ENCODE data around the gene ZNF558. TPM values are rescaled to one million over a fixed set of nuclear protein-coding genes. Genes with fewer than 3 reads are reported as not detected.
A peak's percentile ranks its signal among the peaks of the same experiment; 100 is the strongest.

Gene ZNF558
- 28.7 and 29.7 TPM in 2 replicates for total RNA-seq (2021)
- Bru-seq, nascent RNA, result percentile 63 among the genes with signal in this experiment
- percentile 61 among the genes with signal in this experiment for BruChase-seq, experiment 1, labeled RNA remaining after a 2-hour chase
- BruChase-seq, experiment 2, labeled RNA remaining after a 6-hour chase, result percentile 68 among the genes with signal in this experiment
- long read RNA-seq, full-length matches to known transcripts, result 6 of 32 reads
- long read RNA-seq, partial matches to known transcripts, result 0 of 32 reads
- long read RNA-seq, other reads (novel, unspliced or antisense), result 26 of 32 reads

DNA sequence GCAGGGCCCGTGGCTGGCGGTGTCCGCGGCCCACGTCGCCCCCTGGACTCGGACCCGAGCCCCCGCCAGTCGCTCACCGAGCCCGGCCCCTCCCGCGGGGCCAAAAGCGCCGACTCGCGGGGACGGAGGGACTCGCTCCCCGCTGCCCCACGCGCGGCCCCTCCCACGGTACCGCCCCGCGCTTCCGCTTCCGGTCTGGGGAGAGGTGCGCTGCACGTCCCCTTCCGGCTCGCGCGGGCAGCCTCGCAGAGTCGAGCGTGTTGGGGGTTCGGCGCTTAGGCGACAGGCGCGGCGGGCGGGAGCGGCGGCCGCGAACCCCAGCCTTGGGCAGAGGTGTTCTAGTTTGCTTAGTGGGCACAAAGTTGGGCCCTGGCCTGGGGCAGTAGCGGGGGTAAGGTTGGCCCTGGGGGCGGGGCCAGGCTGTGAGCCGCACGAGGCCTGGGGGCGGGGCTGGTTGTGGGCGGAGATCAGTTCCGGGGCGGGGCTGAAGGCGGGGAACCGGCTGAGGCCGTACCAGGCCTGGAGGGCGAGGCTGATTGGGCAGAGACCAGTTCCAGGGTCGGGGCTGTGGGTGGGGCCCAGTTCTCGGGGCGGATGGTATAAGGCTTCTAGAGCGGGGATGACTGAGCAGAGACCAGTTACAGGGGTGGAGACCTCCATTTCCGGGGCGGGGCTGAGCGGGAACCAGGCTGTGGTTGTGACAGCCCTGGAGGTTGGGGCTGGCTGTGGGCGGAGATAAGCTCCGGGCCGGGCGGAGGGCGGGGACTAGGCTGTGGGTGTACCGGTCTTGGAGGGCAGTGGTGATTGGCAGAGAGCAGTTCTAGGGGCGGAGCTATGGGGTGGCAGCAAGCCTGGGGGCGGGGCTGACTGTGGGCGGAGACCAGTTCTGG, at the start of gene ZNF558, which contains the start of gene MBD3L1:
Gene ZNF558 (minus strand): TSS at position 173 of the 890 bp plus-strand sequence. CDS start 9,645 bp downstream, outside the sequence.
Gene MBD3L1 (plus strand): TSS at position 246 of the 890 bp plus-strand sequence. CDS start 10,302 bp downstream, outside the sequence.
- H3K27ac ChIP-seq, result peak within 1 kb of the TSS; percentile 91
- peaks cover 12% of the 10 kb centered on the region; the same call in 1 of the 2 replicates for H3F3A ChIP-seq (ENCODE audit: insufficient read depth, low read depth)
- H3K36me3 ChIP-seq (ENCODE audit: low read depth), result peaks cover 11% of the 10 kb centered on the region; the same call in 1 of the 2 replicates
- H3K79me2 ChIP-seq (ENCODE audit: low read depth), result peaks cover 7% of the 10 kb centered on the region; the same call in 1 of the 2 replicates
- H4K20me1 ChIP-seq (ENCODE audit: insufficient read depth), result no peaks in the 10 kb centered on the region
- ChIA-PET CTCF (no interaction called here), POLR2A (ENCODE audit: unreplicated experiment) (interaction anchor here (0.5 to 0.7 kb wide), 6 partner anchors 178 to 868 kb away, joined by 3 to 13 read pairs (median 4); partner anchors contain the start of gene MUC16)
- intact Hi-C loops (cut with micrococcal nuclease; ENCODE audit: unreplicated experiment), result loop anchor here (5.0 to 10.0 kb wide), 2 partner anchors 182 to 245 kb away; partner anchors contain the start of gene MUC16
- H3K4me1 ChIP-seq (replicated peaks; ENCODE audit: insufficient read depth), result peaks cover 13% of the 10 kb centered on the region
- no TSS peak for BruUV-seq (replicated peaks)
- peak within 1 kb of the TSS; percentile 87 for H3K4me3 ChIP-seq
- H3K9me2 ChIP-seq (ENCODE audit: insufficient read depth), result no peaks in the 10 kb centered on the region
- peak; percentile 97 to 99 for DNase-seq
- peak within 1 kb of the TSS; percentile 96 for H2AFZ ChIP-seq
- H3K9me3 ChIP-seq (ENCODE audit: insufficient read depth, low read depth), result no peaks in the 10 kb centered on the region
- no peaks in the 10 kb centered on the region for H3K27me3 ChIP-seq (ENCODE audit: insufficient read depth, low read depth)
- no peak for TF ChIP-seq EZH2 (IDR thresholded peaks at IDR 0.05; ENCODE audit: low read depth)
- TF ChIP-seq, protein P1, sequence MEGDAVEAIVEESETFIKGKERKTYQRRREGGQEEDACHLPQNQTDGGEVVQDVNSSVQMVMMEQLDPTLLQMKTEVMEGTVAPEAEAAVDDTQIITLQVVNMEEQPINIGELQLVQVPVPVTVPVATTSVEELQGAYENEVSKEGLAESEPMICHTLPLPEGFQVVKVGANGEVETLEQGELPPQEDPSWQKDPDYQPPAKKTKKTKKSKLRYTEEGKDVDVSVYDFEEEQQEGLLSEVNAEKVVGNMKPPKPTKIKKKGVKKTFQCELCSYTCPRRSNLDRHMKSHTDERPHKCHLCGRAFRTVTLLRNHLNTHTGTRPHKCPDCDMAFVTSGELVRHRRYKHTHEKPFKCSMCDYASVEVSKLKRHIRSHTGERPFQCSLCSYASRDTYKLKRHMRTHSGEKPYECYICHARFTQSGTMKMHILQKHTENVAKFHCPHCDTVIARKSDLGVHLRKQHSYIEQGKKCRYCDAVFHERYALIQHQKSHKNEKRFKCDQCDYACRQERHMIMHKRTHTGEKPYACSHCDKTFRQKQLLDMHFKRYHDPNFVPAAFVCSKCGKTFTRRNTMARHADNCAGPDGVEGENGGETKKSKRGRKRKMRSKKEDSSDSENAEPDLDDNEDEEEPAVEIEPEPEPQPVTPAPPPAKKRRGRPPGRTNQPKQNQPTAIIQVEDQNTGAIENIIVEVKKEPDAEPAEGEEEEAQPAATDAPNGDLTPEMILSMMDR (conservative IDR thresholded peaks at IDR 0.05), result no peak; the same call in 1 of the 2 replicates
- H3K4me2 ChIP-seq, result peak within 1 kb of the TSS; percentile 84

DNA sequence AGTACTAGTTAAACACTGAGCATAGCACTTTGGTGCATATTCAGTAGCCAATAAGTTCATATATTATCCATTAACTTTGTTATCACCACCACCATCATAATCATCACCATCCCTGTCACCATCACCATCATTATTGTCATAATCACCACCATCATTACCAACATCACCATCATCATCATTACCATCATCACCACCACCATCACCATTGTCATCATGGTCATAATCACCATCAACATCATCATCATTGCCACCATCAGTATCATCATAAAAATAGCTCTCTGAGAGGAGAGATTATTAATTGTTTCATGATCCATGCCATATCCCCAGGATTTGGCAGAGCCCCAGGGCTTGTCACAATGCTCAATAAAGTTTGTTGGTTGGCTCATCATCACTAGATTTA, 49.4 kb upstream of the ZNF558 start:
- POLR2A ChIA-PET (ENCODE audit: unreplicated experiment), result no interaction called here
- no peak overlapping the region for H3K4me3 ChIP-seq
- TF ChIP-seq EZH2 (IDR thresholded peaks at IDR 0.05; ENCODE audit: low read depth), result no peak
- TF ChIP-seq, protein P1 (conservative IDR thresholded peaks at IDR 0.05), result no peak
- DNase-seq, result no peak
- H3K27ac ChIP-seq, result no peak overlapping the region
- BruUV-seq (replicated peaks), result no TSS peak
- H3K4me1 ChIP-seq (replicated peaks; ENCODE audit: insufficient read depth), result no peaks in the 10 kb centered on the region
- H4K20me1 ChIP-seq (ENCODE audit: insufficient read depth), result no peaks in the 10 kb centered on the region
- no peaks in the 10 kb centered on the region for H3K79me2 ChIP-seq (ENCODE audit: low read depth)
- no peaks in the 10 kb centered on the region for H3K9me2 ChIP-seq (ENCODE audit: insufficient read depth)
- H3K4me2 ChIP-seq, result no peak overlapping the region
- H3K36me3 ChIP-seq (ENCODE audit: low read depth), result 0 out of 2 replicates have a peak, but pooled peaks cover 10% of the 10 kb centered on the region
- CTCF ChIA-PET, result no interaction called here
- no peaks in the 10 kb centered on the region for H3F3A ChIP-seq (ENCODE audit: insufficient read depth, low read depth)
- H3K9me3 ChIP-seq (ENCODE audit: insufficient read depth, low read depth), result no peaks in the 10 kb centered on the region; the same call in 1 of the 2 replicates
- no peak overlapping the region for H2AFZ ChIP-seq
- H3K27me3 ChIP-seq (ENCODE audit: insufficient read depth, low read depth), result no peaks in the 10 kb centered on the region
- intact Hi-C loops (cut with micrococcal nuclease; ENCODE audit: unreplicated experiment), result no loop called here

DNA sequence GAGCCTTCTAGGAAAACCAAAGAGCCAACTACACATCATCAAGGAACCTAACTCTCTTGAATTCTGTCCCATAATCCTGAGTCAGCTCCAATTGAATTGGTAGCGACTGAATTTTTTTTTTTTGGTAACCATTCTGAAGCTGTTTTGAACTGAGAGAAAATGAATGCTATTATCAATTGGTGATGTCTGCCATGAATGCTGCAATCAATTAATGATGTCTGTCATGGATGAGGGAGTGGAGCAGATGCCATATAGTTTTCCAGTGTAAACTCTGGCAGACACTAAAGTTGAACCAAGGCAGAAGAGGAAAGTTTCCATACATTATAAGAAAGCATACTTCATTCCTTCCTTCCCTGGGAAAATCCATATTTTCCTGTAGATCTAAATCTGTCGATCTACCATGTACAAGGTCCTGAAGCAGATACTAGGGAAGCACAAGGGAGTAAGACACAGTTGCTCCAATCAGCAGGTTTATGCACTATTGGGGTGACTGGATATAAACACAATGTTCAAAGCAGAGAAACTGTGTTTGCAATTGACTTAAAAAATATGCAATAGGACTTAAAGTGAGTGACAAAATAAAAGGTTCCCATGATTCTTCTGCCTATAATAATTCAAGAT, 48.9 kb upstream of the ZNF558 start:
- intact Hi-C loops (cut with micrococcal nuclease; ENCODE audit: unreplicated experiment), result no loop called here
- TF ChIP-seq EZH2 (IDR thresholded peaks at IDR 0.05; ENCODE audit: low read depth), result no peak
- TF ChIP-seq, protein P1 (conservative IDR thresholded peaks at IDR 0.05), result no peak
- Histone ChIP-seq H4K20me1 (ENCODE audit: insufficient read depth) (no peaks in the 10 kb centered on the region), H3K9me2 (ENCODE audit: insufficient read depth) (no peaks in the 10 kb centered on the region), H3K4me3 (no peak overlapping the region), H3K79me2 (ENCODE audit: low read depth) (no peaks in the 10 kb centered on the region), H3K27me3 (ENCODE audit: insufficient read depth, low read depth) (no peaks in the 10 kb centered on the region), H2AFZ (no peak overlapping the region), H3K27ac (no peak overlapping the region), H3K9me3 (ENCODE audit: insufficient read depth, low read depth) (no peaks in the 10 kb centered on the region; the same call in 1 of the 2 replicates), H3F3A (ENCODE audit: insufficient read depth, low read depth) (no peaks in the 10 kb centered on the region), H3K4me2 (no peak overlapping the region), H3K4me1 (replicated peaks; ENCODE audit: insufficient read depth) (no peaks in the 10 kb centered on the region), H3K36me3 (ENCODE audit: low read depth) (0 out of 2 replicates have a peak, but pooled peaks cover 6% of the 10 kb centered on the region)
- DNase-seq, result no peak
- BruUV-seq (replicated peaks), result no TSS peak
- POLR2A ChIA-PET (ENCODE audit: unreplicated experiment), result no interaction called here
- CTCF ChIA-PET, result no interaction called here

All from PC-9 (cell line).